Measurements from ENCODE around the gene ZNF841.
"Not testable (repeated sequence)": the region's sequence is repeated elsewhere in the genome, so short reads cannot be mapped to it uniquely, and the experiment has no call there.

ZNF841 gene

GRCh38 chr19:52034051-52034728, 61.4 kb downstream of the ZNF841 start:
- DNase-seq (ENCODE audit: low read depth), result no peak
- TF ChIP-seq CTCF (IDR thresholded peaks at IDR 0.05; ENCODE audit: control insufficient read depth, insufficient read depth, low read depth, low read length, missing control alignments), result no peak
- H3K4me3 ChIP-seq (ENCODE audit: control insufficient read depth, low read depth, low read length), result no peak overlapping the region

- no peak for TF ChIP-seq CTCF (IDR thresholded peaks at IDR 0.05; ENCODE audit: control insufficient read depth, insufficient read depth, low read depth, low read length, missing control alignments)
- DNase-seq (ENCODE audit: low read depth), result no peak
Measured at GRCh38 chr19:52028780-52029123, 66.8 kb downstream of the ZNF841 start.

GRCh38 chr19:52028027-52028779, 67.4 kb downstream of the ZNF841 start, which contains the start of gene ZNF614:
Gene ZNF614, minus strand, starts transcription at chr19:52028379. Its CDS starts 2,634 bp downstream, at chr19:52025745.
- peak within 1 kb of the TSS; percentile 69 for H3K4me3 ChIP-seq (ENCODE audit: control insufficient read depth, low read depth, low read length)
- no peak for TF ChIP-seq CTCF (IDR thresholded peaks at IDR 0.05; ENCODE audit: control insufficient read depth, insufficient read depth, low read depth, low read length, missing control alignments)
- DNase-seq (ENCODE audit: low read depth), result peak; percentile 52

More at GRCh38 chr19:52028780-52029123, 66.8 kb downstream of the ZNF841 start:
- peak overlapping the region; percentile 69 for H3K4me3 ChIP-seq (ENCODE audit: control insufficient read depth, low read depth, low read length)

GRCh38 chr19:52026255-52026990, 69.1 kb downstream of the ZNF841 start:
- not testable (repeated sequence) for DNase-seq (ENCODE audit: low read depth); H3K4me3 ChIP-seq (ENCODE audit: control insufficient read depth, low read depth, low read length)

- not testable (repeated sequence) for H3K4me3 ChIP-seq (ENCODE audit: control insufficient read depth, low read depth, low read length); DNase-seq (ENCODE audit: low read depth)
Measured at GRCh38 chr19:52024478-52024877, 71.1 kb downstream of the ZNF841 start.

GRCh38 chr19:52022193-52022592, 73.4 kb downstream of the ZNF841 start:
- no peak for DNase-seq (ENCODE audit: low read depth)
- TF ChIP-seq CTCF (IDR thresholded peaks at IDR 0.05; ENCODE audit: control insufficient read depth, insufficient read depth, low read depth, low read length, missing control alignments), result no peak
- H3K4me3 ChIP-seq (ENCODE audit: control insufficient read depth, low read depth, low read length), result no peak overlapping the region

GRCh38 chr19:52020506-52020905, 75.1 kb downstream of the ZNF841 start:
- DNase-seq (ENCODE audit: low read depth), result no peak
- no peak for TF ChIP-seq CTCF (IDR thresholded peaks at IDR 0.05; ENCODE audit: control insufficient read depth, insufficient read depth, low read depth, low read length, missing control alignments)

More at GRCh38 chr19:52020506-52020905, 75.1 kb downstream of the ZNF841 start:
- H3K4me3 ChIP-seq (ENCODE audit: control insufficient read depth, low read depth, low read length), result no peak overlapping the region
